ENCODE data around the gene ZNF518A. TPM values are rescaled to one million over a fixed set of nuclear protein-coding genes. Genes with fewer than 3 reads are reported as not detected.
A peak's percentile ranks its signal among the peaks of the same experiment; 100 is the strongest.

The ZNF518A gene
- total and polyA plus RNA-seq, 10 of the 15 experiments (the other 5 are each of a cell fraction or from before 2014, with no cell fraction given), result 3.7 to 24.4 (median 15.4) TPM

DNA sequence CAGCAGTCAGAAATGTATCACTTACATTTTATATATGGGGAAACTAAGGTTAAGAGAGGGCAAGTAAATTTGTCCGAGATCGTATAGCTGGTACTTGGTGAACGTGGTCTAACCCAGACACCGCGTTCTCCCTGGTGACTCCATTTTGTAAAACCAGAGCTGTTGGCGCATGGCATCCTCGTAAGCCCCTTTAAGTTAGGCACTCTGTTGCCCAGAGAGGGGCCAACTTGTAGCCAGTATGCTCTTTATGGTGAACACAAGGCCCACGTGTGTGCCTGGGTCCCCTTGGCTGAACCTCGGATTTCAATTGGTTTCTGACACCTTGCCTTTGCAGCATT is 39.7 kb upstream of the ZNF518A start:
- Histone ChIP-seq H3K9me3 (replicated peaks; ENCODE audit: control insufficient read depth, insufficient read depth, low read length) (no peaks in the 10 kb centered on the region; the same call in 2 of the 3 replicates), H2AFZ (ENCODE audit: control insufficient read depth, low read depth, low read length) (peak overlapping the region; percentile 92), H3K27me3 (replicated peaks in 1 of 2; ENCODE audit: control insufficient read depth in 2 of 2, insufficient read depth in 2 of 2, low read length in 1 of 2) (no peaks in the 10 kb centered on the region), H3K36me3 (ENCODE audit: control insufficient read depth in 2 of 2, insufficient read depth in 2 of 2, low read length in 1 of 2) (no peaks in the 10 kb centered on the region), H3K79me2 (ENCODE audit: control insufficient read depth, insufficient read depth, low read length) (no peaks in the 10 kb centered on the region), H4K20me1 (ENCODE audit: control insufficient read depth, insufficient read depth) (no peaks in the 10 kb centered on the region), H3K27ac (ENCODE audit: control insufficient read depth, insufficient read depth) (peak overlapping the region; percentile 95), H3K4me3 (peak overlapping the region; percentile 79), H3K4me1 (ENCODE audit: control insufficient read depth, insufficient read depth, low read length) (0 out of 2 replicates have a peak, but pooled peaks cover 3% of the 10 kb centered on the region), H3K4me2 (ENCODE audit: control insufficient read depth, insufficient read depth) (peak overlapping the region; percentile 96), H3K9ac (ENCODE audit: control insufficient read depth, insufficient read depth, low read length) (peak overlapping the region; percentile 86; the same call in 1 of the 2 replicates)
- POLR2A ChIA-PET, result interaction anchor here (1.3 to 3.5 kb wide), 2 partner anchors 16 to 40 kb away, joined by 3 to 35 read pairs; partner anchors contain the start of gene ZNF518A
- ATAC-seq (no peak), FAIRE-seq (no peak), DNase-seq (ENCODE audit: low read depth, low spot score) (no peak)
- SMC1A ChIA-PET (ENCODE audit: uncharacterized antibody, unreplicated experiment), result interaction anchor here (1.1 to 2.2 kb wide), 3 partner anchors 34 to 140 kb away, joined by 4 to 20 read pairs (median 5); partner anchors contain the start of gene ZNF518A
- intact Hi-C loops (cut with micrococcal nuclease; ENCODE audit: unreplicated experiment), result loop anchor here (1.0 kb wide), 1 partner anchor 40 kb away; the partner anchor contains the start of gene ZNF518A
- 90% methylated on average over 9 of the region's 9 CpGs for WGBS (ENCODE audit: insufficient coverage, insufficient replicate concordance, low lambda C conversion rate, missing lambda C conversion rate)
- RAD21 ChIA-PET (ENCODE audit: unreplicated experiment), result interaction anchor here (0.7 to 3.2 kb wide), 7 partner anchors 14 to 397 kb away, joined by 3 to 27 read pairs (median 3); partner anchors contain the start of genes TCTN3 and ZNF518A
- BruUV-seq (replicated peaks), result TSS peak; percentile 99
- CTCF ChIA-PET, result interaction anchor here (1.0 to 2.5 kb wide), 6 partner anchors 36 to 202 kb away, joined by 3 to 21 read pairs (median 4); partner anchors contain the start of gene ZNF518A
- in situ Hi-C loops (cut with MboI), result no loop called here
- no peak for TF ChIP-seq NFIC (IDR thresholded peaks at IDR 0.05; ENCODE audit: low read depth, low read length)
- no peak for TF ChIP-seq BRCA1 (IDR thresholded peaks at IDR 0.05; ENCODE audit: low read depth, low read length)
- TF ChIP-seq EP300 (IDR thresholded peaks at IDR 0.05; ENCODE audit: borderline replicate concordance in 1 of 2, control insufficient read depth in 1 of 2, low read depth in 2 of 2, low read length in 2 of 2), result no peak
- no peak for TF ChIP-seq HDAC6 (IDR thresholded peaks at IDR 0.05; ENCODE audit: unreplicated experiment)
- 0 out of 2 replicates have a peak, but pooled peaks have one; percentile 68 for TF ChIP-seq EZH2 (IDR thresholded peaks at IDR 0.05; ENCODE audit: borderline replicate concordance, control insufficient read depth, low read depth, low read length)
- TF ChIP-seq WRNIP1 (IDR thresholded peaks at IDR 0.05; ENCODE audit: borderline replicate concordance, low read depth, low read length), result no peak
- no peak for TF ChIP-seq RFX5 (IDR thresholded peaks at IDR 0.05; ENCODE audit: low read depth, low read length)
- TF ChIP-seq ATF7 (IDR thresholded peaks at IDR 0.05; ENCODE audit: low read depth), result 0 out of 2 replicates have a peak, but pooled peaks have one; percentile 6
- TF ChIP-seq, protein P1, sequence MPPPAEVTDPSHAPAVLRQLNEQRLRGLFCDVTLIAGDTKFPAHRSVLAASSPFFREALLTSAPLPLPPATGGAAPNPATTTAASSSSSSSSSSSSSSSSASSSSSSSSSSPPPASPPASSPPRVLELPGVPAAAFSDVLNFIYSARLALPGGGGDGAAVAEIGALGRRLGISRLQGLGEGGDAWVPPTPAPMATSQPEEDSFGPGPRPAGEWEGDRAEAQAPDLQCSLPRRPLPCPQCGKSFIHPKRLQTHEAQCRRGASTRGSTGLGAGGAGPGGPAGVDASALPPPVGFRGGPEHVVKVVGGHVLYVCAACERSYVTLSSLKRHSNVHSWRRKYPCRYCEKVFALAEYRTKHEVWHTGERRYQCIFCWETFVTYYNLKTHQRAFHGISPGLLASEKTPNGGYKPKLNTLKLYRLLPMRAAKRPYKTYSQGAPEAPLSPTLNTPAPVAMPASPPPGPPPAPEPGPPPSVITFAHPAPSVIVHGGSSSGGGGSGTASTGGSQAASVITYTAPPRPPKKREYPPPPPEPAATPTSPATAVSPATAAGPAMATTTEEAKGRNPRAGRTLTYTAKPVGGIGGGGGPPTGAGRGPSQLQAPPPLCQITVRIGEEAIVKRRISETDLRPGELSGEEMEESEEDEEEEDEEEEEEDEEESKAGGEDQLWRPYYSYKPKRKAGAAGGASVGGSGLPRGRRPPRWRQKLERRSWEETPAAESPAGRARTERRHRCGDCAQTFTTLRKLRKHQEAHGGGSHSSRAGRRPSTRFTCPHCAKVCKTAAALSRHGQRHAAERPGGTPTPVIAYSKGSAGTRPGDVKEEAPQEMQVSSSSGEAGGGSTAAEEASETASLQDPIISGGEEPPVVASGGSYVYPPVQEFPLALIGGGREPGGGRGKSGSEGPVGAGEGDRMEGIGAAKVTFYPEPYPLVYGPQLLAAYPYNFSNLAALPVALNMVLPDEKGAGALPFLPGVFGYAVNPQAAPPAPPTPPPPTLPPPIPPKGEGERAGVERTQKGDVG (CRISPR knock-in tag; IDR thresholded peaks at IDR 0.05), result no peak
- no peak for TF ChIP-seq BMI1 (IDR thresholded peaks at IDR 0.05; ENCODE audit: borderline replicate concordance)
- TF ChIP-seq TBL1XR1 (IDR thresholded peaks at IDR 0.05; ENCODE audit: low read depth, low read length), result no peak; the same call in 1 of the 2 replicates
- TF ChIP-seq HDGF (IDR thresholded peaks at IDR 0.05), result 0 out of 2 replicates have a peak, but pooled peaks have one; percentile 7
- no peak for TF ChIP-seq ZNF24 (IDR thresholded peaks at IDR 0.05)
- TF ChIP-seq NFYA (IDR thresholded peaks at IDR 0.05; ENCODE audit: borderline replicate concordance, low read depth, low read length), result no peak
- no peak for TF ChIP-seq IRF4 (IDR thresholded peaks at IDR 0.05; ENCODE audit: low read depth, low read length)
- TF ChIP-seq SUPT20H (IDR thresholded peaks at IDR 0.05; ENCODE audit: borderline replicate concordance, control insufficient read depth, low read depth, low read length), result no peak
- TF ChIP-seq, protein P2, sequence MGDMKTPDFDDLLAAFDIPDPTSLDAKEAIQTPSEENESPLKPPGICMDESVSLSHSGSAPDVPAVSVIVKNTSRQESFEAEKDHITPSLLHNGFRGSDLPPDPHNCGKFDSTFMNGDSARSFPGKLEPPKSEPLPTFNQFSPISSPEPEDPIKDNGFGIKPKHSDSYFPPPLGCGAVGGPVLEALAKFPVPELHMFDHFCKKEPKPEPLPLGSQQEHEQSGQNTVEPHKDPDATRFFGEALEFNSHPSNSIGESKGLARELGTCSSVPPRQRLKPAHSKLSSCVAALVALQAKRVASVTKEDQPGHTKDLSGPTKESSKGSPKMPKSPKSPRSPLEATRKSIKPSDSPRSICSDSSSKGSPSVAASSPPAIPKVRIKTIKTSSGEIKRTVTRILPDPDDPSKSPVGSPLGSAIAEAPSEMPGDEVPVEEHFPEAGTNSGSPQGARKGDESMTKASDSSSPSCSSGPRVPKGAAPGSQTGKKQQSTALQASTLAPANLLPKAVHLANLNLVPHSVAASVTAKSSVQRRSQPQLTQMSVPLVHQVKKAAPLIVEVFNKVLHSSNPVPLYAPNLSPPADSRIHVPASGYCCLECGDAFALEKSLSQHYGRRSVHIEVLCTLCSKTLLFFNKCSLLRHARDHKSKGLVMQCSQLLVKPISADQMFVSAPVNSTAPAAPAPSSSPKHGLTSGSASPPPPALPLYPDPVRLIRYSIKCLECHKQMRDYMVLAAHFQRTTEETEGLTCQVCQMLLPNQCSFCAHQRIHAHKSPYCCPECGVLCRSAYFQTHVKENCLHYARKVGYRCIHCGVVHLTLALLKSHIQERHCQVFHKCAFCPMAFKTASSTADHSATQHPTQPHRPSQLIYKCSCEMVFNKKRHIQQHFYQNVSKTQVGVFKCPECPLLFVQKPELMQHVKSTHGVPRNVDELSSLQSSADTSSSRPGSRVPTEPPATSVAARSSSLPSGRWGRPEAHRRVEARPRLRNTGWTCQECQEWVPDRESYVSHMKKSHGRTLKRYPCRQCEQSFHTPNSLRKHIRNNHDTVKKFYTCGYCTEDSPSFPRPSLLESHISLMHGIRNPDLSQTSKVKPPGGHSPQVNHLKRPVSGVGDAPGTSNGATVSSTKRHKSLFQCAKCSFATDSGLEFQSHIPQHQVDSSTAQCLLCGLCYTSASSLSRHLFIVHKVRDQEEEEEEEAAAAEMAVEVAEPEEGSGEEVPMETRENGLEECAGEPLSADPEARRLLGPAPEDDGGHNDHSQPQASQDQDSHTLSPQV (IDR thresholded peaks at IDR 0.05), result no peak

Data from GM12878 (cell line).